ENCODE measurements around the gene VANGL1. TPM values are rescaled to one million over a fixed set of nuclear protein-coding genes. Genes with fewer than 3 reads are reported as not detected.

Gene VANGL1
- total RNA-seq, 1 experiment from 2014 or later, result 22.4 TPM

DNA sequence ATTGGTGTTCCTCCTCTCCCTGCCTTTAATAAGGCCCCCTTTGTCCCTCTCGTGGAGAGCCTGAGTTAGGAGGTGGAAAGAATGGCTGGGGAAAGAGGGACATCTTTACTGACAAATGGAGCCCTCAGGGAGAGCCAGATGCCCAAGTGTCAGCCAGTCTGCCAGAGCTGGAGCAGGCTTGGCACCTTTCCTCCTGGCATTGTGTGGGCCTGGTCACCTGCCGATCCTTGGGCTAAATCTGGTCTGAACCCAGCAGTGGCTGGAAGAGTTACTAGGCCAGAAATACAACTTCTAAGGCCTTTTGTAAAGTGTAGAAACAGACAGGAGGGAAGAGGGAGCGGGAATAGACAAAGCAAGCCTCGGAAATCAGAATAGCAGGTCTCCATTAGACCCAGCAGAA is 24.9 kb downstream of the VANGL1 start:
- H3K4me1 ChIP-seq (replicated peaks), result peaks cover 35% of the 10 kb centered on the region
- DNase-seq (ENCODE audit: low read depth in 1 of 2, low spot score in 2 of 2), result no peak
- no peak overlapping the region for H3K27ac ChIP-seq
- no peaks in the 10 kb centered on the region for H3K27me3 ChIP-seq (replicated peaks)
- no peak overlapping the region for H3K4me3 ChIP-seq
- H3K9me3 ChIP-seq (replicated peaks), result peaks cover 10% of the 10 kb centered on the region
- peaks cover 80% of the 10 kb centered on the region for H3K36me3 ChIP-seq

DNA sequence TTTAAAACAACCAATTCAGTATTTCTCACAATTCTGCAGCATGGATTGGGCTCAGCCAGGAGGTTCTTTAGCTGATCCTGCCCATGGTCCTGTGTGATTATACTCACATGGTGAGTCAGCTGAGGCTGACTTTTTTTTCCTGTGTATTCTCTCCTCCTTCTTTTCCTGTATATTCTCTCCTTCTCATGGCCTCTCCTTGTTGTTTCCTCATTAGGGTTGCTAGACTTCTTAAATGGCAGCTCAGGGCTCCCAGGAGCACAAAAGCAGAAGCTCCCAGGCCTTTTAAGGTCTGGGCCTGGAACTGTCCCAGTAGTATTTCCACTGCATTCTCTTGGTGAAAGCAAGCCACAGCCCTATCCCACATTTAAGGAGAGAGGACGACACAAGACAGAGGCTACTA is 26.8 kb downstream of the VANGL1 start:
- Histone ChIP-seq H3K4me1 (replicated peaks) (peaks cover 35% of the 10 kb centered on the region), H3K36me3 (peaks cover 68% of the 10 kb centered on the region), H3K27ac (peak overlapping the region; percentile 33), H3K27me3 (replicated peaks) (no peaks in the 10 kb centered on the region), H3K4me3 (no peak overlapping the region), H3K9me3 (replicated peaks) (peaks cover 10% of the 10 kb centered on the region)
- no peak for DNase-seq (ENCODE audit: low read depth in 1 of 2, low spot score in 2 of 2)

DNA sequence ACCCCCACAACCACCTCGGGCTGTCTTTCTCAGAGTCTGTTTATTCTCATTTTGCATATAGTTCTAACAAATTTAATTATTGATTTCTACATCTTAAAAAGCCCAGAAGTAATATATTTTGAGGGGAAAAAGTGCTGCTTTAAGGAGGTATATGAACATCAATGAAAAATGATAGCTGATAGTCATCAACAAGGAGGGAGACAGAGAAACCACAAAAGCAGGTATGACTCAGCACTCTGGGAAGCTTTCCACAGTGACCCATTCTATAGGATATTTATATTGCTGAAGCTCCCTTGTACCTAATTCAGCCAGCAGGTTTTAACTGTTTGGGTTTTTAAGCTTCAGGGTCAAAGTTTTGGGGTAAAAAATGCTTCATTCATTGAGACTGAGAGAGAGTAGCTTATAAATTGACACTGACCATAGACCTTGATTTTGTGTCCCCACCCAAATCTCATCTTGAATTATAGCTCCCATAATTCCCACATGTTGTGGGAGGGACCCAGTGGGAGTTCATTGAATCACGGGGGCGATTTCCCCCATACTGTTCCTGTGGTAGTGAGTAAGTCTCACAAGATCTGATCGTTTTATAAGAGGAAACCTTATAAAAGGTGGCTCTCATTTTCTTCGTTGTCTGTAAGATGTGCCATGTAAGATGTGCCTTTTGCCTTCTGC is 27.4 kb downstream of the VANGL1 start:
- DNase-seq (ENCODE audit: low read depth in 1 of 2, low spot score in 2 of 2), result peak in 1 of 2 experiments; percentile 42
- H3K4me3 ChIP-seq, result no peak overlapping the region
- H3K36me3 ChIP-seq, result peaks cover 62% of the 10 kb centered on the region
- peaks cover 10% of the 10 kb centered on the region for H3K9me3 ChIP-seq (replicated peaks)
- H3K27ac ChIP-seq, result peak overlapping the region; percentile 33
- peaks cover 35% of the 10 kb centered on the region for H3K4me1 ChIP-seq (replicated peaks)
- H3K27me3 ChIP-seq (replicated peaks), result no peaks in the 10 kb centered on the region

DNA sequence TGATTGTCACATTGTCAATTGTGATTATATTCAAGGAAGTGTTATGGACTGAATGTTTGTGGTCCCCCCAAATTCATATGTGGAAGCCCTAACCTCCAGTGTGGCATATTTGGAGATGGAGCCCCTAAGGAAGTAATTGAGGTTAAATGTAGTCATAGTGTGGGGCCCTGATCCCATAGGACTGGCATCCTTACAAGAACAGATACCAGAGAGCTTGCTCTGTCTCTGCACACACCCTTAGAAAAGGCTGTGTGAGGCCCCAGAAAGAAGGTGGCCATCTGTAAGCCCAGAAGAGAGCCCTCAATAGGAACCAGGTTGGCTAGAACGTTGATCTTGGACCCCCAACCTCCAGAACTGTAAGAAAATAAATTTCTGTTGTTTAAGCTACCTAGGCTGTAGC is 28.1 kb downstream of the VANGL1 start:
- no peak for DNase-seq (ENCODE audit: low read depth in 1 of 2, low spot score in 2 of 2)
- Histone ChIP-seq H3K4me1 (replicated peaks) (peaks cover 35% of the 10 kb centered on the region), H3K36me3 (peaks cover 55% of the 10 kb centered on the region)

DNA sequence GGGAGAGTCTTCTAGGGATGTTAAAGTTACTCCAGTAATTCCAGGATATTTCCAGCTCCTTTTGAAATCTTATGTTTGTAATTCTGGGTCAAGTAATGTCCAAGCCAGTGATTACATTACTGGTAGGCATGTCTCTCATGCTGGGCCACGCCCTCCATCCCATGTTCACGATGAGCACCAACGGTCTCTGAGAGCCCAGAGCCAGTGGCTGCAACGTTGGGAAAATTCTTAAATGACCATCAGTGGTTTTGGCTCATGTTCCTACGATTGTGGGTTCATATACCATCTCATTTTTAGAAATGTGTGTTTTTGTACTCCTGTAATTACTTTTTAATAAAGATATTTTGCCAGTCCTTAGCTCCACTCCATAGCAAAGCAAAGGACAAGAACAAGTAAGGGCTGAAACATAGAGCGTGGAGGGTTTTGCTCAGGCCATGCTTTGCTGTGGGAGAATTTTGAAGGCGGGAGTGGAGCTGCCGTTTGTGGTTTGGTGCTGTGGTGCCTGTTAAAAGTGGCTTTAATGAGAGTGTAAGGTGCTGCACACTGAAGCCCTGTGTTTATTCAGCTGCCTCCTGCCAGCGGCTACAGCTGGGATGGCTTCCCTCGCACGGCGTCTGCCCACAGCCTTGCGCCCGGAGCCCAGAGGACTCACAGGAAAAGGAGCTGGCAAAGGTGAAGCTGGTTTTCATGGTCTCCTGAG is 28.9 kb downstream of the VANGL1 start:
- Histone ChIP-seq H3K9me3 (replicated peaks) (peaks cover 10% of the 10 kb centered on the region), H3K4me3 (no peak overlapping the region), H3K36me3 (peaks cover 47% of the 10 kb centered on the region), H3K27me3 (replicated peaks) (no peaks in the 10 kb centered on the region), H3K27ac (no peak overlapping the region), H3K4me1 (replicated peaks) (peaks cover 35% of the 10 kb centered on the region)
- no peak for DNase-seq (ENCODE audit: low read depth in 1 of 2, low spot score in 2 of 2)

More for the DNA sequence above, 28.1 kb downstream of the VANGL1 start:
- Histone ChIP-seq H3K9me3 (replicated peaks) (peaks cover 10% of the 10 kb centered on the region), H3K27me3 (replicated peaks) (no peaks in the 10 kb centered on the region), H3K4me3 (no peak overlapping the region), H3K27ac (no peak overlapping the region)

DNA sequence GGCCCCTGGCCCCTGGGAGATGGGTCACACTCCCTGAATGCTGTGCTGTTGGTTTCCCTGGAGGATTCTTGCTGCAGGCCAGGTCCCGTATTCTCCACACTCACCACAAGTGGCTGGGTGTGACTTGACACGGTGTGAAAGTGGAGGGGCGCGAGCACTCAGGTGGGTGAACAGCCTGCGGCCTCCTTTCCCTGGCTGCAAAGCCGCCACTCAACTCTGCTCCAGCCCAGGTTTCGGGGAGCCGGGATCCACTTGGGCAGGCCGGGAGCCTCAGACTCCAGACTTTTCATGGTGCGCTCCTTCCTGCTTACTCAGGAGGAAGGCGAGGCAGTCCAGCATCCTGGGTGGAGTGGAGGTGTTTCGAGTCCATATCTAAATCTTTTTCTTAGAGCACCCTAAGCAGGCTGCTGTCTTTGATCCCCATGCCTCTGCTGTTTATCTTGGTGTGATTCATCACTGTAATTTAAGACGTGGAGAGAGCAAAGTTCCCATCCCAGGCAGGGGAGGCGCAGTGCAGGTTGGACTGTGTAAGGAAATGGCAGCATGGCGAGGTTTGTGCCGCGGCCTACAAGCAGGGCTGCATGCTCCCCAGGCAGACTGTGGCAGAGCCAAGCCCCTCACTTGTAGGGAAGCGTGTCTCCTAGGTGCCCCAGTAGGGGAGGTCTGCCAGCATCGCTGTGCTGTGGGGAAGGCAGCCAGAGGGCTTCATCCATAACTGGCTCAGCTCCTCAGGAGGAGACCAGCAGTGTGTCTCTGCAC is 29.6 kb downstream of the VANGL1 start:
- H3K4me3 ChIP-seq, result no peak overlapping the region
- H3K9me3 ChIP-seq (replicated peaks), result peaks cover 10% of the 10 kb centered on the region
- no peak overlapping the region for H3K27ac ChIP-seq
- peaks cover 40% of the 10 kb centered on the region for H3K36me3 ChIP-seq
- no peaks in the 10 kb centered on the region for H3K27me3 ChIP-seq (replicated peaks)
- no peak for DNase-seq (ENCODE audit: low read depth in 1 of 2, low spot score in 2 of 2)
- peaks cover 35% of the 10 kb centered on the region for H3K4me1 ChIP-seq (replicated peaks)

DNA sequence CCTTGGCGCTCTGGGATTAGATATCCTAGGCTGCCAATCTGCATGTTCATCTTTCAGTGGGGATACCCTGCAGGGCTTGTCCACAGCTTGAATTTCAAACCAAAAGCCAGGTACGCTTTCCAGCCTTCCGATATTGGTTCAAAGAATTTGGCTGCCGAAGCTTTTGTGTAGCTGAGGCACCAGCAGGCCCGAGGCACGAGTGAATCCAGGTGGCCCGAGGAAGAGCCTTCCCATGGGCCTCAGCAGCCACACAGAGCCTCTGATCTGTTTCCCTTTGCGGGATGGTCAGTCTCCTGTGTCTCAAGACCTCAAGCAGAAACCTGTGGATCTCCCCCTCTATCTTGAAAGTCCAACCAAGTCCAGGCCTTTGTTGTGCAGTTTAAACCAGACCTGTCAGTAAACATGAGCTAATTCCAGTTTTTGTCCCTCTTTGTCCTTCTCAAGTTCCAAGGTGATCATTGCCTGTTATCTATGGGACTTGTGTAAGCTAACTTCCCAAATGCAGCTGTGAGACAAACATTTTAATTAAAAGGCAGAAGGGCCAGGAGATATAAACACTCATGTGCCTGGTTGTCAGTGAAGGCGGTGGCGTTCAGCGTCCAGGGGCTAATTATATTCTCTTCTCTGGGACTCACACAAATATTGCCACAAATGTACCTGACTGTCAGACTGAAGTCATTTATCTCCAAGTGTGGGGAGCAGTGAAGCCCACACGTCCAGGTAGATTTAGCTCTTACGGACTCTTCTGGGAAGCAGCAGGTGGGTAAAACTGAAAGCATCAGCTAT is 30.6 kb downstream of the VANGL1 start:
- no peak for DNase-seq (ENCODE audit: low read depth in 1 of 2, low spot score in 2 of 2)
- Histone ChIP-seq H3K4me1 (replicated peaks) (peaks cover 35% of the 10 kb centered on the region), H3K27me3 (replicated peaks) (no peaks in the 10 kb centered on the region), H3K36me3 (peaks cover 30% of the 10 kb centered on the region), H3K27ac (no peak overlapping the region), H3K4me3 (no peak overlapping the region), H3K9me3 (replicated peaks) (peaks cover 10% of the 10 kb centered on the region)

DNA sequence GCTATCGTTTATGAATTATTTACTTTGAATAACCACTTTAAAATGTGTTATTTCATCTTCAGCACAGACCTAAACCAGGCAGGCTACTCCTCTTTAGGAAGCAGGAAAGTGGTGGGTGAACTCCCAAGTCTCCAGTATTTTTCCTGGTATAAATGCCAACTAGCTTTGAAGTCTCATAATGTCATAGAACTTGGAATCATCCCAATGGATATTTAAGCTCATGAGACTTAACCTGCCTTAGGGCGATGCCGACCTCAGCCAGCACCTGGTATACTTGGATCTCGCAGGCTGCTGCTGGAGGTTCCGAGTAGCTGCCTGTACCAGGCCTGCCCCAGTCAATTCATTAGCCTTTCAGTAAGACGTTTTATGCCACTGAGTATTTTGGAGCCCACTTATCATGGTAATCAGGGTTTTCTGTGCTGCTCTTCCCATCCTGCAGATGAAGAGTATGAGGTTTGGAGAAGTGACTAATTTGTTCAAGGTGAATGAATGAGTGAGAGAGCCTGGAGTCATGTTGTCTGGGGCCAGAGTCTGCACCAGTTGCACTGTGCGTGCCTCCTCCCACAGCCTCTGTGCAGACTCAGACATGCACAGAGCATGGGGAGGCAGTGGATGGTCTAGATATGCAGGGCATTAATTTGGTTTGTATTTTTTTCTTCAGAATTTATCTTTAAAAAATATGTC is 34.9 kb downstream of the VANGL1 start:
- Histone ChIP-seq H3K36me3 (peaks cover 8% of the 10 kb centered on the region), H3K4me3 (no peak overlapping the region), H3K27ac (no peak overlapping the region), H3K27me3 (replicated peaks) (no peaks in the 10 kb centered on the region), H3K4me1 (replicated peaks) (peaks cover 6% of the 10 kb centered on the region), H3K9me3 (replicated peaks) (no peaks in the 10 kb centered on the region)
- DNase-seq (ENCODE audit: low read depth in 1 of 2, low spot score in 2 of 2), result no peak

DNA sequence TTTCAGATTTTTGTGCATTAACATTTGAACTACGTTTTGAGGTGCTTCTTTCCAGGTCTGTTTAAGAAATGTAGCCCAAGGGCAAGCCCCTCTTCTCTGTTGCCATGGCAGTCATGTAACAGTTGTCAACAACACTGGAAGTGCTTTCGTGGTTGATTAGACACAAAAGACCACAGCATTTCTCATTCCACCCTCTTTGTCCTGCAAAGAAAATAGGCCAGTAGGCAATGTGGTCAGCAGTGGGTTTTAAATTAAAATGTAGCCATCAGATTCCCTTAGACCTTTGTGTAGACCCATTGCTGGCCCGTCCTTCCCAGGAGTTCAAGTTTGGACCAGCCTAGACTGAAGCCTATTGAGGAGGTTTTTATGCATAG is 35.4 kb downstream of the VANGL1 start:
- H3K4me1 ChIP-seq (replicated peaks), result peaks cover 5% of the 10 kb centered on the region; the same call in 1 of the 2 replicates

DNA sequence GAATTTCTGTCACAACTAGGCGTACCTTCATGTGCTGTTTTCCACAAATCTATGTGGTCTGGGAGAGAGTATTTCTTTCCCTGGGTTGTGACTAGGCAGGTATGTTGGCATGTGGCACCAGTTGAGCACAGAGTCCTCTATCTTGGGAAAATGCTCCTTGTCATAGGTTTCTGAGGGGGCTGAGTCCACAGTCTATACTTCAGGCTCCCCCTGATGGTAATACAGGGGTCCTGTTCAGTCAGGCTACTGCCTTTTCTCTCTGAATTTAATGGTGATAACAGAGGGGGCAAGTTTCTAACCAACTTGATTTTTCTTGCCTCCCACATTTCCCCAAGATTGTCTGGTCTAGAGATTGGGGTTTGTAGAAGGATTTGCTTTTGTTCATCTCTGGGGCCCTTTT is 35.8 kb downstream of the VANGL1 start:
- Histone ChIP-seq H3K4me1 (replicated peaks) (peaks cover 5% of the 10 kb centered on the region; the same call in 1 of the 2 replicates), H3K27ac (no peak overlapping the region), H3K9me3 (replicated peaks) (no peaks in the 10 kb centered on the region), H3K27me3 (replicated peaks) (no peaks in the 10 kb centered on the region), H3K36me3 (peaks cover 10% of the 10 kb centered on the region), H3K4me3 (no peak overlapping the region)
- DNase-seq (ENCODE audit: low read depth in 1 of 2, low spot score in 2 of 2), result no peak

More for the DNA sequence above, 35.4 kb downstream of the VANGL1 start:
- H3K9me3 ChIP-seq (replicated peaks), result no peaks in the 10 kb centered on the region
- DNase-seq (ENCODE audit: low read depth in 1 of 2, low spot score in 2 of 2), result no peak
- H3K36me3 ChIP-seq, result peaks cover 6% of the 10 kb centered on the region
- no peak overlapping the region for H3K4me3 ChIP-seq
- H3K27me3 ChIP-seq (replicated peaks), result no peaks in the 10 kb centered on the region
- no peak overlapping the region for H3K27ac ChIP-seq

DNA sequence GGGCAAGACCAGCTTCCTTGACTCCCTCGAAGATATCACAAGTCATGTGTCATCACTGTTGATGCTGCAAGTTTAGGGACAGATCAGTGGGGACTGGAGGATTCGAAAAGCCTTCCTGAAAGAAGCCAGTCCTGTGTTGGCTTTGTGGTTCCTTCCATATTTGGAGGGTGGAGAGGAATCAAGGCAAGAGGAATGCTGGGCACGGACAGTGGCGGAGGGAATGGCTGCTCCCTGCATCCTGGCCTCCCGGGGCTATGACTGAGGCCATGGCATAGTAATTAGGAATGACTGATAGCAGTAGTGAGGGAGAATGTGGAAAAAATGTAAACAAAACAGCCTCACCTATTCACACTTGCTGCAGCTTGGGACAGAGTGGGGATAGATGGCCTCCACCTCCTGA is 36.4 kb downstream of the VANGL1 start:
- DNase-seq (ENCODE audit: low read depth in 1 of 2, low spot score in 2 of 2), result no peak
- peaks cover 5% of the 10 kb centered on the region; the same call in 1 of the 2 replicates for H3K4me1 ChIP-seq (replicated peaks)
- H3K4me3 ChIP-seq, result no peak overlapping the region
- no peaks in the 10 kb centered on the region for H3K27me3 ChIP-seq (replicated peaks)
- no peak overlapping the region for H3K27ac ChIP-seq
- H3K9me3 ChIP-seq (replicated peaks), result no peaks in the 10 kb centered on the region
- peaks cover 15% of the 10 kb centered on the region for H3K36me3 ChIP-seq

DNA sequence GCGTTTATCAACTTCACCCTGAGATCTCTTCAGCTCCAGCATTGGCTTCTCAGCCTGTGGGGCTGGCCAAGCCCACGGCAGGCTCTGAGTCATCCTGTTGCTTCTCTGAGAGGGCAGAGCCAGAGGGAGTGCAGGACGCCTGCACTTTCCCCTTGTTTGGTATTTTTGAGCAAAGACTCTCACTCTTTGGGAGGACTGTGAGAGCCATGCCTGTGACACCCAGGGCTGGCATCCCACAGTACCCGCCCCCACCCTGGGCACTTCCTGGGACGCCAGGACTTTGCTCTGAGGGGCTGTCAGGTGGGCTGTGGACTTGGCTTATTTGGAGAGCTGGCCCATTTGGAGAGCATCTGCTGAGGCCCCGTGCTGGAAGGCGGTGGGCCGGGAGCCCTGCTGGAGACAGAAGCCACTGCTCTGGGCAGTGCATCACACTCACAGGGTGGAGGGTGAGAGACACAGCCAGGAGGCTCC is 37.4 kb downstream of the VANGL1 start:
- peaks cover 5% of the 10 kb centered on the region; the same call in 1 of the 2 replicates for H3K4me1 ChIP-seq (replicated peaks)
- no peaks in the 10 kb centered on the region for H3K9me3 ChIP-seq (replicated peaks)
- DNase-seq (ENCODE audit: low read depth in 1 of 2, low spot score in 2 of 2), result no peak
- H3K4me3 ChIP-seq, result no peak overlapping the region
- H3K36me3 ChIP-seq, result peaks cover 23% of the 10 kb centered on the region
- H3K27me3 ChIP-seq (replicated peaks), result no peaks in the 10 kb centered on the region
- H3K27ac ChIP-seq, result no peak overlapping the region

DNA sequence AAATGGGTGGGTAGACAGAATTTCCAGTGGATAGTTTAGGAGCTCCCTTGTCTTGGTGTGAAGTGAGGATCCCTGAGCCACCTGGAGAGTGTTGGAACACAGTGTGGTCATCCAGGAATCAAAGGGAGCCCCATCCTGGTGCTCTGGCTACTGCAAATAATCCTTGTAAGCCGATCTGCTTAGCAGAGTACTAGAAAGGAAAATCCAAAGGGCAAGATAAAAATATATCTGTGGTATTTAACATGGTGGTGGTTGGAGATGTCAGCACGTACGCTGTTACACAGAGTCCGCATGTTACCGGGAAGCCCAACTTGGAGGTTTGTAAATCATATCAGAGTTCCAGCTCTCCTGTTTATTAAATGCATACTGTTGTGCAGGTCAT is 39.0 kb downstream of the VANGL1 start:
- no peaks in the 10 kb centered on the region for H3K9me3 ChIP-seq (replicated peaks)
- no peak overlapping the region for H3K4me3 ChIP-seq
- no peaks in the 10 kb centered on the region for H3K27me3 ChIP-seq (replicated peaks)
- peaks cover 5% of the 10 kb centered on the region; the same call in 1 of the 2 replicates for H3K4me1 ChIP-seq (replicated peaks)
- DNase-seq (ENCODE audit: low read depth in 1 of 2, low spot score in 2 of 2), result no peak
- no peak overlapping the region for H3K27ac ChIP-seq
- H3K36me3 ChIP-seq, result peaks cover 39% of the 10 kb centered on the region
